Erythroblast (primary cell): ENCODE measurements around the gene LCE1F.

Experiments used
- GATA1 ChIP-seq: IDR thresholded peaks from 2 replicates; pipeline ENCODE4 v1.6.1; 2011; ENCODE audit warnings: low read depth, mild to moderate bottlenecking, control low read depth, low read length, moderate library complexity
- POLR2A ChIP-seq: IDR thresholded peaks from 2 replicates; pipeline ENCODE4 v1.6.1; 2011; ENCODE audit warnings: mild to moderate bottlenecking, low read length

- TF ChIP-seq POLR2A = no peak
- TF ChIP-seq GATA1 = no peak
These were observed 18.1 kb upstream of the LCE1F start for GRCh38 chr1:152756872-152757271.
